H1 (cell line): ENCODE results near the gene EXOSC10. TPM values are rescaled to one million over a fixed set of nuclear protein-coding genes. Genes with fewer than 3 reads are reported as not detected.

Source experiments
- CTCF ChIA-PET: fragments of 300-600 bp; sonication (Branson Sonifier 250); formaldehyde crosslinking; loops from one replicate; lab custom pipeline; 2021; ENCODE audit not compliant: partially characterized antibody; lab: Charles Lee
- POLR2A ChIA-PET: fragments of 300-600 bp; sonication (Branson Sonifier 250); formaldehyde crosslinking; loops from one replicate; lab custom pipeline; 2021; ENCODE audit warnings: inconsistent platforms; ENCODE audit not compliant: partially characterized antibody; lab: Charles Lee
- DNase-seq, 2 experiments: peaks; one replicate each; pipeline versions ENCODE4 v3.0.0 to v3.0.0-alpha.2; 2010 to 2022; ENCODE audit warnings: low spot score in 2 of 2, low read depth in 1 of 2, mixed read lengths in 1 of 2
- FAIRE-seq: peaks from 2 replicates; lab custom pipeline; 2011; peaks lifted over from hg19 to GRCh38; lab: Jason Lieb, UNC
- H2AFZ ChIP-seq: 2 replicates; pipeline ENCODE4 v1.8.1; 2012; ENCODE audit warnings: low read length, inconsistent platforms
- H2AK5ac ChIP-seq: 2 replicates; pipeline ENCODE4 v1.6.1; 2013; ENCODE audit warnings: low read depth, low read length
- H2BK120ac ChIP-seq: replicated peaks from 2 replicates; pipeline ENCODE3; 2013; ENCODE audit warnings: low read depth, low read length, inconsistent platforms
- H2BK12ac ChIP-seq: 2 replicates; pipeline ENCODE4 v1.6.1; 2013; ENCODE audit warnings: low read depth, low read length
- H2BK15ac ChIP-seq: 2 replicates; pipeline ENCODE4 v1.6.1; 2013; ENCODE audit warnings: low read length
- H2BK20ac ChIP-seq: 2 replicates; pipeline ENCODE4 v1.6.1; 2013; ENCODE audit warnings: low read length
- H2BK5ac ChIP-seq: 2 replicates; pipeline ENCODE4 v1.6.1; 2013; ENCODE audit warnings: low read depth, low read length
- H3K14ac ChIP-seq: 2 replicates; pipeline ENCODE4 v1.6.1; 2013; ENCODE audit warnings: inconsistent platforms; ENCODE audit not compliant: insufficient read length
- H3K18ac ChIP-seq: 2 replicates; pipeline ENCODE4 v1.6.1; 2013; ENCODE audit warnings: low read length; ENCODE audit errors: extremely low read depth
- H3K23ac ChIP-seq: 2 replicates; pipeline ENCODE4 v1.6.1; 2013; ENCODE audit warnings: inconsistent platforms; ENCODE audit not compliant: insufficient read length
- H3K23me2 ChIP-seq: 2 replicates; pipeline ENCODE4 v1.6.1; 2013; ENCODE audit warnings: low read depth, low read length
- H3K27ac ChIP-seq: 2 replicates; pipeline ENCODE4 v1.6.1; 2011; ENCODE audit warnings: low read depth, low read length, inconsistent platforms
- H3K27me3 ChIP-seq, 4 experiments: replicated peaks in 1 of 4; 1 replicate in 1 of 4; 2 replicates in 3 of 4; pipeline versions ENCODE4 v1.6.1 to v1.8.1; 2011 to 2013; ENCODE audit warnings: low read length in 3 of 4, mild to moderate bottlenecking in 3 of 4, inconsistent platforms in 2 of 4, mixed read lengths in 2 of 4, moderate library complexity in 1 of 4; ENCODE audit not compliant: control insufficient read depth in 3 of 4, insufficient read depth in 3 of 4; ENCODE audit errors: extremely low read depth in 1 of 4
- H3K36me3 ChIP-seq, 4 experiments: 2 replicates each; pipeline versions ENCODE4 v1.6.1 to v1.8.1; 2011 to 2013; ENCODE audit warnings: mild to moderate bottlenecking in 4 of 4, low read length in 3 of 4, moderate library complexity in 2 of 4, control low read depth in 1 of 4, inconsistent platforms in 1 of 4; ENCODE audit not compliant: insufficient read depth in 4 of 4, control insufficient read depth in 2 of 4
- H3K4ac ChIP-seq: replicated peaks from 2 replicates; pipeline ENCODE3; 2013; ENCODE audit warnings: low read length, low read depth, mixed read lengths, inconsistent platforms; ENCODE audit not compliant: insufficient read length
- H3K4me1 ChIP-seq, 4 experiments: replicated peaks in 1 of 4; 1 replicate in 1 of 4; 2 replicates in 3 of 4; pipeline versions ENCODE4 v1.6.1 to v1.8.1; 2011 to 2013; ENCODE audit warnings: low read length in 3 of 4, inconsistent platforms in 2 of 4, mixed read lengths in 1 of 4; ENCODE audit not compliant: insufficient read depth in 4 of 4, control insufficient read depth in 3 of 4
- H3K4me2 ChIP-seq, 2 experiments: 2 replicates each; pipeline versions ENCODE4 v1.6.1 to v1.8.1; 2011 to 2013; ENCODE audit warnings: low read depth in 2 of 2, low read length in 2 of 2, control low read depth in 1 of 2, inconsistent platforms in 1 of 2, mild to moderate bottlenecking in 1 of 2; ENCODE audit not compliant: insufficient read depth in 1 of 2
- H3K4me3 ChIP-seq, 4 experiments: fragments of 200-600, 300-600 bp in 1 of 4; sonication (generic), shearing (Covaris generic), sonication (Bioruptor Twin) in 1 of 4; 2 replicates each; pipeline versions ENCODE4 v1.5.1 to v1.8.1; 2011 to 2016; ENCODE audit warnings: low read length in 4 of 4, low read depth in 3 of 4, control low read depth in 2 of 4, inconsistent platforms in 2 of 4, mild to moderate bottlenecking in 2 of 4, mixed read lengths in 1 of 4, moderate library complexity in 1 of 4; ENCODE audit not compliant: insufficient read depth in 2 of 4; ENCODE audit errors: extremely low read depth in 1 of 4
- H3K56ac ChIP-seq: replicated peaks from 2 replicates; pipeline ENCODE3; 2013; ENCODE audit warnings: low read depth, mild to moderate bottlenecking, mixed read lengths, low read length, inconsistent platforms; ENCODE audit not compliant: insufficient read length
- H3K79me1 ChIP-seq: 2 replicates; pipeline ENCODE4 v1.6.1; 2013; ENCODE audit warnings: low read depth, low read length, control low read depth
- H3K79me2 ChIP-seq, 2 experiments: 2 replicates each; pipeline versions ENCODE4 v1.6.1 to v1.8.1; 2012 to 2013; ENCODE audit warnings: low read length in 2 of 2, mild to moderate bottlenecking in 2 of 2, inconsistent platforms in 1 of 2; ENCODE audit not compliant: insufficient read depth in 2 of 2, control insufficient read depth in 1 of 2
- H3K9ac ChIP-seq, 4 experiments: replicated peaks in 1 of 4; 1 replicate in 1 of 4; 2 replicates in 3 of 4; pipeline versions ENCODE4 v1.6.1 to v1.8.1; 2011 to 2013; ENCODE audit warnings: low read depth in 3 of 4, low read length in 3 of 4, control low read depth in 2 of 4, mild to moderate bottlenecking in 2 of 4, moderate library complexity in 2 of 4, inconsistent platforms in 1 of 4; ENCODE audit errors: extremely low read depth in 1 of 4
- H3K9me3 ChIP-seq, 2 experiments: 2 replicates each; pipeline versions ENCODE4 v1.6.1 to v1.8.1; 2012 to 2013; ENCODE audit warnings: mild to moderate bottlenecking in 2 of 2, moderate library complexity in 2 of 2, control low read depth in 1 of 2, inconsistent platforms in 1 of 2, low read depth in 1 of 2, low read length in 1 of 2, mixed read lengths in 1 of 2; ENCODE audit not compliant: insufficient read depth in 2 of 2
- H4K20me1 ChIP-seq, 2 experiments: replicated peaks in 1 of 2; 2 replicates each; pipeline versions ENCODE3 to v1.8.1; 2011 to 2013; ENCODE audit warnings: inconsistent platforms in 2 of 2, low read length in 2 of 2, mild to moderate bottlenecking in 1 of 2; ENCODE audit not compliant: insufficient read depth in 2 of 2, control insufficient read depth in 1 of 2
- H4K5ac ChIP-seq: 2 replicates; pipeline ENCODE4 v1.6.1; 2013; ENCODE audit warnings: low read length, low read depth, mixed read lengths, inconsistent platforms; ENCODE audit not compliant: insufficient read length
- H4K8ac ChIP-seq: 2 replicates; pipeline ENCODE4 v1.8.0; 2013; ENCODE audit warnings: mild to moderate bottlenecking, moderate library complexity, low read length, inconsistent platforms; ENCODE audit not compliant: insufficient read depth; ENCODE audit errors: extremely low read depth
- H4K91ac ChIP-seq: replicated peaks from 2 replicates; pipeline ENCODE3; 2013; ENCODE audit warnings: low read length, mixed read lengths, inconsistent platforms; ENCODE audit not compliant: insufficient read length
- CTCF ChIP-seq, 3 experiments: IDR thresholded peaks; 1 replicate in 2 of 3; 2 replicates in 1 of 3; pipeline versions ENCODE4 v1.5.1 to v1.6.1; 2011; ENCODE audit warnings: low read length in 3 of 3, mild to moderate bottlenecking in 3 of 3, inconsistent platforms in 2 of 3, low read depth in 1 of 3, moderate library complexity in 1 of 3; ENCODE audit not compliant: insufficient read depth in 1 of 3; ENCODE audit errors: control extremely low read depth in 1 of 3
- EGR1 ChIP-seq: IDR thresholded peaks from 2 replicates; pipeline ENCODE4 v1.6.1; 2011; ENCODE audit warnings: low read depth, low read length, borderline replicate concordance
- EP300 ChIP-seq, 2 experiments: IDR thresholded peaks; 1 replicate in 1 of 2; 2 replicates in 1 of 2; pipeline ENCODE4 v1.6.1; 2011 to 2012; ENCODE audit warnings: low read depth in 2 of 2, low read length in 2 of 2, mild to moderate bottlenecking in 2 of 2, borderline replicate concordance in 1 of 2, inconsistent platforms in 1 of 2, moderate library complexity in 1 of 2
- JUN ChIP-seq: IDR thresholded peaks from 2 replicates; pipeline ENCODE4 v1.6.1; 2011; ENCODE audit warnings: low read depth, mild to moderate bottlenecking, improper control_type of control experiment, low read length
- KDM4A ChIP-seq: IDR thresholded peaks from one replicate; pipeline ENCODE4 v1.7.1; 2012; ENCODE audit warnings: low read depth, mild to moderate bottlenecking, moderate library complexity, low read length, inconsistent platforms; ENCODE audit not compliant: severe bottlenecking
- NANOG ChIP-seq: IDR thresholded peaks from 2 replicates; pipeline ENCODE4 v1.6.1; 2011; ENCODE audit warnings: low read length, low read depth, mild to moderate bottlenecking, inconsistent platforms; ENCODE audit not compliant: insufficient read depth, poor library complexity, severe bottlenecking
- RFX5 ChIP-seq: IDR thresholded peaks from 2 replicates; pipeline ENCODE4 v1.6.1; 2011; ENCODE audit warnings: low read depth, low read length, improper control_type of control experiment, borderline replicate concordance
- RXRA ChIP-seq: IDR thresholded peaks from 2 replicates; pipeline ENCODE4 v1.6.1; 2011; ENCODE audit warnings: low read depth, mild to moderate bottlenecking, low read length, moderate library complexity; ENCODE audit not compliant: insufficient read depth
- SP1 ChIP-seq: IDR thresholded peaks from 2 replicates; pipeline ENCODE4 v1.6.1; 2011; ENCODE audit warnings: low read depth, low read length
- SUZ12 ChIP-seq: fragments of 200-600 bp; sonication (generic); IDR thresholded peaks from 2 replicates; pipeline ENCODE4 v1.6.1; 2012; ENCODE audit warnings: mild to moderate bottlenecking, inconsistent platforms, low read length, moderate library complexity, mixed read lengths
- YY1 ChIP-seq: IDR thresholded peaks from 2 replicates; pipeline ENCODE4 v1.6.1; 2011; ENCODE audit warnings: low read depth, mild to moderate bottlenecking, low read length
- WGBS, 2 experiments: shearing (Covaris generic) in 1 of 2; methylation state at CpG; one replicate each; pipeline versions ENCODE4 v1.1.6 to v1.1.7; 2013 to 2015; ENCODE audit warnings: low lambda C conversion rate in 2 of 2, mixed read lengths in 2 of 2, inconsistent platforms in 1 of 2, low coverage in 1 of 2, missing lambda C conversion rate in 1 of 2; ENCODE audit not compliant: insufficient replicate concordance in 2 of 2, insufficient coverage in 1 of 2, insufficient read length in 1 of 2; ENCODE audit errors: extremely low coverage in 1 of 2, missing lambda C conversion rate in 1 of 2; 5-methylcytosine and 5-hydroxymethylcytosine counted together
- polyA plus RNA-seq, 7 experiments: library from polyadenylated mRNA; depleted of rRNA in 3 of 7; stranded (reverse) in 5 of 7; unstranded in 2 of 7; fragments of >200 nt in 5 of 7; fragments of 200-250 nt in 2 of 7; gene quantifications; 1 replicate in 5 of 7; 2 replicates in 1 of 7; 4 replicates in 1 of 7; pipeline versions ENCODE4 v1.2.1 to v1.2.3, GENCODE V29; 2011 to 2013; ENCODE audit warnings: missing spikeins in 2 of 7, mixed read lengths in 2 of 7
- total RNA-seq: library from RNA; stranded (reverse); fragmentation: NEBNext Ultra II Directional; extraction: Animal tissue kit (Norgen Biotek cat#: 25700); gene quantifications from 2 replicates; pipeline ENCODE4 v1.2.1, GENCODE V29; 2021

Gene EXOSC10
- total and polyA plus RNA-seq, 2 of the 8 experiments (the other 6 are each of a cell fraction or from before 2014, with no cell fraction given), result 57.9 to 86.1 TPM

GRCh38 chr1:11107599-11107998 is 7.9 kb upstream of the EXOSC10 start:
- no peak overlapping the region for H3K56ac ChIP-seq
- H3K27ac ChIP-seq, result no peak overlapping the region
- H2BK12ac ChIP-seq, result no peak overlapping the region
- no peak overlapping the region for H2BK5ac ChIP-seq
- no peak overlapping the region for H3K18ac ChIP-seq
- no peak overlapping the region for H3K23ac ChIP-seq
- peaks cover 9 to 56% (median 30%) of the 10 kb centered on the region in 4 experiments for H3K36me3 ChIP-seq
- H2AFZ ChIP-seq, result no peak overlapping the region
- H3K9ac ChIP-seq, result no peak overlapping the region
- H4K20me1 ChIP-seq, result peaks cover 0 to 1% of the 10 kb centered on the region in 2 experiments
- H3K4me2 ChIP-seq, result no peak overlapping the region
- no peaks in the 10 kb centered on the region for H3K79me2 ChIP-seq
- no peak overlapping the region for H3K14ac ChIP-seq
- ChIA-PET POLR2A (interaction anchor here (0.9 to 1.2 kb wide), 2 partner anchors 8 to 46 kb away, joined by 3 to 7 read pairs; partner anchors contain the start of gene EXOSC10), CTCF (interaction anchor here (1.0 kb wide), 2 partner anchors 16 to 70 kb away, joined by 4 to 5 read pairs; no protein-coding TSS in a partner anchor)
- H3K23me2 ChIP-seq, result no peaks in the 10 kb centered on the region
- DNase-seq, result no peak
- H4K8ac ChIP-seq, result no peak overlapping the region
- H3K4ac ChIP-seq, result no peak overlapping the region
- FAIRE-seq, result no peak
- WGBS, 2 experiments, result 93% methylated on average over 5 of the region's 5 CpGs; no CpG with 5 or more reads in 1 of the 2 experiments
- no peak overlapping the region for H2BK120ac ChIP-seq
- no peak overlapping the region for H2BK15ac ChIP-seq
- no peaks in the 10 kb centered on the region for H3K27me3 ChIP-seq
- H2AK5ac ChIP-seq, result no peak overlapping the region
- H3K4me3 ChIP-seq, result no peak overlapping the region
- H3K9me3 ChIP-seq, result no peaks in the 10 kb centered on the region
- H4K91ac ChIP-seq, result no peak overlapping the region
- no peak overlapping the region for H4K5ac ChIP-seq
- no peaks in the 10 kb centered on the region for H3K79me1 ChIP-seq
- no peak overlapping the region for H2BK20ac ChIP-seq
- H3K4me1 ChIP-seq, result no peaks in the 10 kb centered on the region
- TF ChIP-seq KDM4A, result no peak
- no peak for TF ChIP-seq RXRA
- no peak for TF ChIP-seq EGR1
- TF ChIP-seq JUN, result no peak
- no peak for TF ChIP-seq SUZ12
- TF ChIP-seq EP300 (IDR thresholded peaks at IDR 0.05; ENCODE audit: borderline replicate concordance in 1 of 2, low read depth in 2 of 2, low read length in 2 of 2), result no peak
- TF ChIP-seq YY1, result no peak
- no peak for TF ChIP-seq SP1
- no peak for TF ChIP-seq NANOG
- TF ChIP-seq CTCF (IDR thresholded peaks at IDR 0.05; ENCODE audit: control extremely low read depth in 1 of 3, insufficient read depth in 1 of 3, low read depth in 1 of 3, low read length in 3 of 3), result no peak
- no peak for TF ChIP-seq RFX5
